Lower leg skin (tissue), 3 donors: ENCODE data around the gene TMEM213.

Source experiments
- POLR2A ChIP-seq, 2 donors: fragments of 450-650 bp; IDR thresholded peaks; one replicate each; pipeline ENCODE4 v1.6.1; 2016 to 2017; ENCODE audit warnings: antibody characterized with exemption in 2 of 2, mild to moderate bottlenecking in 1 of 2, moderate library complexity in 1 of 2
- TF ChIP-seq, protein P1 (sequence below), 3 donors: fragments of 450-650 bp; IDR thresholded peaks; one replicate each; pipeline ENCODE4 v1.5.1; 2016; ENCODE audit warnings: antibody characterized with exemption in 3 of 3, mild to moderate bottlenecking in 3 of 3, moderate library complexity in 2 of 3

DNA sequence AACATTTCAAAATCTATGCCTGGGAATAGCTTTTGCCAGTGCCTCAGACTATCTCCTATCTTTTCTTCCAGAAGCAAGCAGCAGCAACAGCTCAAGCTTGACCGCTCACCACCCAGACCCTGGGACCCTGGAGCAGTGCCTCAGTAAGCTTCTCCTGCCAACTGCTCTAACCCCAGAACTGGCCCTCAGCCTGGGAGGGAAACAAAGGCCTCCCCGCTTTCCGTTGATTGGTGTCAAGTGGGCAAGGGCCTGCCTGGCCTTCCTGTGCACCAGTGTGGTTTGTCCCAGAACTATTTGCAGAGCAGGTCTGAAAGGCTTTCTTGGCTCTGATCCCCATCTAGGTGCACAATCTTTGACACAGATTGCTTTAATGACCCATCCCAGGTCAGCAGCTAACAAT, 3.5 kb downstream of the TMEM213 start:
- no peak for TF ChIP-seq POLR2A (IDR thresholded peaks at IDR 0.05)
- TF ChIP-seq, protein P1, sequence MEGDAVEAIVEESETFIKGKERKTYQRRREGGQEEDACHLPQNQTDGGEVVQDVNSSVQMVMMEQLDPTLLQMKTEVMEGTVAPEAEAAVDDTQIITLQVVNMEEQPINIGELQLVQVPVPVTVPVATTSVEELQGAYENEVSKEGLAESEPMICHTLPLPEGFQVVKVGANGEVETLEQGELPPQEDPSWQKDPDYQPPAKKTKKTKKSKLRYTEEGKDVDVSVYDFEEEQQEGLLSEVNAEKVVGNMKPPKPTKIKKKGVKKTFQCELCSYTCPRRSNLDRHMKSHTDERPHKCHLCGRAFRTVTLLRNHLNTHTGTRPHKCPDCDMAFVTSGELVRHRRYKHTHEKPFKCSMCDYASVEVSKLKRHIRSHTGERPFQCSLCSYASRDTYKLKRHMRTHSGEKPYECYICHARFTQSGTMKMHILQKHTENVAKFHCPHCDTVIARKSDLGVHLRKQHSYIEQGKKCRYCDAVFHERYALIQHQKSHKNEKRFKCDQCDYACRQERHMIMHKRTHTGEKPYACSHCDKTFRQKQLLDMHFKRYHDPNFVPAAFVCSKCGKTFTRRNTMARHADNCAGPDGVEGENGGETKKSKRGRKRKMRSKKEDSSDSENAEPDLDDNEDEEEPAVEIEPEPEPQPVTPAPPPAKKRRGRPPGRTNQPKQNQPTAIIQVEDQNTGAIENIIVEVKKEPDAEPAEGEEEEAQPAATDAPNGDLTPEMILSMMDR (IDR thresholded peaks at IDR 0.05): no peak
